Vagina (tissue), 2 donors: ENCODE results near the gene ENAH.
A peak's percentile ranks its signal among the peaks of the same experiment; 100 is the strongest.

Experiments
- CTCF ChIP-seq, 3 experiments: fragments of 450-650 bp in 2 of 3; fragments of 200-600 bp in 1 of 3; sonication (generic) in 1 of 3; IDR thresholded peaks; one replicate each; pipeline ENCODE4 v1.5.1; 2017 to 2019; ENCODE audit warnings: antibody characterized with exemption in 3 of 3, mild to moderate bottlenecking in 2 of 3, moderate library complexity in 2 of 3
- POLR2A ChIP-seq, 2 donors: fragments of 450-650 bp; IDR thresholded peaks; one replicate each; pipeline ENCODE4 v1.6.1; 2017; ENCODE audit warnings: antibody characterized with exemption in 2 of 2, mild to moderate bottlenecking in 2 of 2, moderate library complexity in 2 of 2
- POLR2AphosphoS5 ChIP-seq, 2 donors: sonication (generic); formaldehyde crosslinking; IDR thresholded peaks; one replicate each; pipeline ENCODE4 v1.9.0; 2017; ENCODE audit warnings: antibody characterized with exemption in 2 of 2, mild to moderate bottlenecking in 2 of 2, low read depth in 1 of 2; ENCODE audit not compliant: insufficient read depth in 1 of 2

- TF ChIP-seq CTCF (IDR thresholded peaks at IDR 0.05): no peak
- no peak for TF ChIP-seq POLR2A (IDR thresholded peaks at IDR 0.05)
- TF ChIP-seq POLR2AphosphoS5 (IDR thresholded peaks at IDR 0.05; ENCODE audit: insufficient read depth in 1 of 2, low read depth in 1 of 2): peak in 1 of 2 donors; percentile 70
Measured at GRCh38 chr1:225467193-225468020, 185.5 kb downstream of the ENAH start.
